ENCODE data around the gene DDC. TPM values are rescaled to one million over a fixed set of nuclear protein-coding genes. Genes with fewer than 3 reads are reported as not detected.

DDC gene
- total RNA-seq, 1 donor from 2014 or later = not detected

GRCh38 chr7:50409856-50410745 lies 155.1 kb downstream of the DDC start:
- H3K27ac Mint-ChIP-seq = peak overlapping the region; percentile 94
- intact Hi-C loops (cut with micrococcal nuclease) = loop anchor here (1.0 to 5.0 kb wide), 4 partner anchors 13 to 262 kb away; partner anchors contain the start of gene IKZF1
- ChIA-PET POLR2A (interaction anchor here (0.5 to 4.3 kb wide), 23 partner anchors 9 to 261 kb away, joined by 3 to 25 read pairs (median 4); partner anchors contain the start of gene FIGNL1), CTCF (interaction anchor here (0.6 to 1.5 kb wide), 2 partner anchors 204 to 265 kb away, joined by 4 to 7 read pairs; no protein-coding TSS in a partner anchor)
- H3K4me1 Mint-ChIP-seq = peaks cover 98% of the 10 kb centered on the region
- H3K4me3 Mint-ChIP-seq = peak overlapping the region; percentile 56
- ATAC-seq (ENCODE audit: low read depth) (peak; percentile 70), DNase-seq (peak; percentile 58)
- H3K27me3 Mint-ChIP-seq = no peaks in the 10 kb centered on the region
- H3K9me3 Mint-ChIP-seq = no peaks in the 10 kb centered on the region
- TF ChIP-seq CTCF (IDR thresholded peaks at IDR 0.05) = no peak
- H3K36me3 Mint-ChIP-seq (ENCODE audit: low read depth) = peaks cover 5% of the 10 kb centered on the region

Other genes with a start within 250 kb of the DDC start
- 13.2 and 15.4 TPM in 2 replicates for gene FIGNL1, start 115.1 kb downstream of the DDC start, total RNA-seq
- gene GRB10, start 217.5 kb upstream of the DDC start, total RNA-seq = not detected in 2 replicates

Measured in activated B cell treated with CpG ODN at 0.5 μM for 24 hours (primary cell).